NCI-H146 (cell line): Measurements from ENCODE around the gene A4GALT.

Source experiments
- DNase-seq: peaks from one replicate; lab custom pipeline; 2025; lab: John Stamatoyannopoulos, UW

The A4GALT gene

GRCh38 chr22:42701694-42702093, 19.0 kb downstream of the A4GALT start:
- no peak for DNase-seq

DNA sequence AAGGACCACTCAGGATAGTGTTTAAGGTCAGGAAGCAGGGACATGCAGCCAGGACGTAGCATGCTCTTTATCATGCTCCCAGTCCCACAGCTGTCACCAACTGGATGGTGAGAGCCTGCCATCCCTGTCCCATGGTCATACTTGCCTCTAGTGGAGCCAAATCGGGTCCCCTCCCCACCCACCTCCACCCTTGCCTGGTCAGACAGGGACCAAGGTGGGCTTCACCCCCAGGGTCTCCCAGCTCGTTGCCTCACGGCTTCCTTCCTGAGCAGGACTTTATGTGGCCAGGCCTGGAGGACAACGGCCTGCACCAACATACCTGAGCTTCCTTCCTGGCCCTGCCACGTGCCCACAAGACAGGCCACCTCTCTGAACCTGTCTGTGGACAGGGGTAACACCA, 19.8 kb downstream of the A4GALT start:
- no peak for DNase-seq

- DNase-seq = no peak
These were observed 20.3 kb downstream of the A4GALT start for GRCh38 chr22:42700355-42700754.

- DNase-seq = no peak
These were observed 20.7 kb downstream of the A4GALT start for GRCh38 chr22:42699976-42700352.

GRCh38 chr22:42699281-42699975, 21.2 kb downstream of the A4GALT start:
- no peak for DNase-seq

- no peak for DNase-seq
These were observed 23.1 kb downstream of the A4GALT start for GRCh38 chr22:42697542-42698013.

- no peak for DNase-seq
These were observed 24.2 kb downstream of the A4GALT start for GRCh38 chr22:42696331-42696967.

DNA sequence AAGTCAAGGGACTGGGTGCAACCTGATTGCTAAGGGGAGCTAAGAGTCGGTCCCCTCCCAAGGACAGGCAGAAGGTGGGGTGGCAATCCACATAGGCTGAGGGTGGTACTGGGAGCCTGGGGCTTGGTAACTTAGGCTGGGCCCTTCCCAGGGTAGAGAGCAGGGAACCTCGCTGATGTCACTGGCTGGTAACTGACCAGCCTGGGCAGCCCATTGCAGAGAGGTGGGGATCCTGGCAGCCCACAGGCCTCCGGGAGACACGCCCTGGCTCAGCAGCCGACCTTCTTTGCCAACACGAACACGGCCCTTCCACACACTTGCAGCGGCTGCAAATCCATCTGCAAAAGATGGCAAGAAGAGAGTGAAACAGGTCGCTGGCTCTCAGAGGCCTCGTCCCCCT, 25.4 kb downstream of the A4GALT start:
- no peak for DNase-seq

- no peak for DNase-seq
These were observed 26.6 kb downstream of the A4GALT start for GRCh38 chr22:42693763-42694683.

DNA sequence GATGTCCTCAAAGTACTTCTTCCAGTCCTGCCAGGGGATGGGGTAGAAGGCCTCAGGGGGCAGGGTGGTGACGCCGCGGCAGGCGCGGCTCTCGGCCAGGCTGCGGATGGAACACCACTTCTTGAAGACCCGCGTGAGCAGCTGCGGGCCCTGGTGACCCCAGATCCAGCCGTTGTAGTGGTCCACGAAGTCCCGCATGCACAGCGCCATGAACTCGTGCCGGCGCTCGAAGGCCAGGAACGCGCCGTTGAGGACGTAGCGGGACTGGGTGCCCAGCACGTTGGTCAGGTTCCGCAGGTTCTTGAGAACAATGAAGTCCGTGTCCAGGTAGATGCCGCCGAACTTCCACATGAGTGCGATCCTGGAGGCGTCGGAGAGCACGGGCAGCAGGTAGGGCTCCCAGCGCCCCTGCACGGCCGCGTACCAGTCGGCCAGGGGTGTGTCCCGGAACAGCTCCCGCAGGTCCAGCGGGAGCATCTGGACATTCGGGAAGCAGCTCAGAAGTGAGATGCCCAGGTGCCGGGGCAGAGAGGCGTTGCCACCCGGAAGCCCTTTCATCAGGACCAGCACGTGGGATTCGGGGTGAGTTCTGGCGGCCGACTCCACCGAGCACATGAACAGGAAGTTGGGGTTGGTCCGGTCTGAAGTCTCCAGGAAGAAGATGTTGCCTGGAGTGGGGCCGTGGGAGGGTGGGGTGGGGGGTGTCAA, 27.5 kb downstream of the A4GALT start:
- no peak for DNase-seq

- DNase-seq = no peak
These were observed 28.2 kb downstream of the A4GALT start for GRCh38 chr22:42692239-42693054.

DNA sequence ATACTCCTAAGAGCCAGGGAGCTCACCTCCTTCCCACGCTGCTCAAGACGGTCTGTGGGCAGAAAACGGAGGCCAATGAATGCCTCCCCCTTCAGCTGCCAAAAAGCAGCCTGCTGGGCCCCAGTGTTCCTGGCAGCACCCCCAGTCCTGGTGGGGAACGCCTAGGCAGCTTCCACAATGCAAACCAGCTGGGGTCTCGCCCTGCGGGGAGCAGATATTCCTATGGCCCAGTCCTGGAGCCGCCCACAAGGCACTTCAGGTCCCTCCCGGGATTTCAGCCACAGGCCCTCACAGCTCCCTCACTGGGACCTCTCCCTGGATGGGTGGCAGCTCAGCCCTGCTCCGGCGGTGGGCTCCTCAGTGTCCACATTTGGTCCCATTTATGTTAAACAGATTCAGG, 29.2 kb downstream of the A4GALT start:
- DNase-seq = no peak

GRCh38 chr22:42688241-42689211, 32.1 kb downstream of the A4GALT start:
- peak; percentile 46 for DNase-seq

GRCh38 chr22:42686756-42687491, 33.7 kb downstream of the A4GALT start:
- DNase-seq = no peak

DNA sequence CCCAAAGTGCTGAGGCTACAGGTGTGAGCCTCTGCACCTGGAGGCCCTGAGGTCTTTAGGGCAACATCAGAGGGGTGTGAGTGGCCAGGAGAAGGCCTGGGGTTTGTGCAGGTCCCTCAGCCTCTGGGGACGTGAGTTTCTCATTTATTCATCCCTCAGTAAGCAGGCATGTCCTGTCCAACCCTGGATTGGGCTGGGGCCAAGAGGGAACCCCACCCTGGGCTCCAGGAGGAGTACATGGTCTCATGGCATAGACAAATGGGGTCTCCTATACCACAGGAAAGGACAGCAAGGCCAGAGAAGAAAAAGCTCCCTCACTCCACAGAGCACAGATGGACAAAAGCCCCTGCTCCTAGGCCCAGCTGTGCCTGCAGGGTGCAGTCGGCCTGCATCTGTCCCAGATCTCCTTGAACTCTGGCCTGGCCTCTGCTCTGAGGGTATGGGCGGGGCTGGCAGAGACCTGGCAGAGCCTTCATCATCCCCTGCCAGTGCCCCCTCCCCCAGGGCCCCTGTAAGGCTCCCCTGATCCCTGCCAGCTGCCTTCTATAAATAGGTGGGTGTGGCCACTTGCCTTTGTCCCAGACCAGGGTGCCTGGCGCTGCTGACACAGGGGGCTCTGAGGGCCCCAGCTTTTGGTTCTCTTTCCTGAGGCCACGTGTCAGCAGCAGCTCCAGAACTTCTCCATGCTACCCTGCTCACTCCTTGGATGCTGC, 34.6 kb downstream of the A4GALT start:
- no peak for DNase-seq

DNA sequence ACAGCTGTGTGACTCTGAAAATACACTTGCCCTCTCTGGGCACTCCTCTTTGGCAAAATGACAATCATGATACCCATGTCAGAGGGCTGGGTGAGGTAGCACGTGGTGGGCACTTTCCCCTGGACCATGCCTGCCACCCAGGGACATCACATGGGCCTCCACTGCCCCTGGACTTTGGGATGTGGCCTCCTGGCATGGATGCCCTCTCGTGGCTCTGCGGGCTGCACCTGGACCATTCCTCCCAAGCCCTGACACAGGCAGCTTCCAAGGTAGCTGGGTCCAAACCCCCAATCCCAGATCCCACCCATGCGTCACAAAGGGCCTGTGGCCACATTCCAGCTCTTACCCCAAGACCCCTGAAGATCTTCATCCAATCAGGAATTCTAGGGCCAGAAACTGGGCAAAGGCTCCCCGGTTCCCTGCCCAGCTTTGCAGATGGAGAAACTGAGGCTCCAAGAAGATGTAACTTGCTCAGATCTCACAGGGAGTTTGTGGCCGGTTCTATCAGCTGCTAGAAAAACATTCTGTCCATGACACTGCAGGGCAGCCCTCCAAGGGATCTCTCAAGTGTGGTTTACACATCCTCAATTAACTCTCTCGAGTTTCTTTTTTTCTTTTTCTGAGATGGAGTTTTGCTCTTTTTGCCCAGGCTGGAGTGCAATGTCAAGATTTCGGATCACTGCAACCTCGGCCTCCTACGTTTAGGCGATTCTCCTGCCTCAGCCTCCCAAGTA, 36.0 kb downstream of the A4GALT start:
- no peak for DNase-seq

DNA sequence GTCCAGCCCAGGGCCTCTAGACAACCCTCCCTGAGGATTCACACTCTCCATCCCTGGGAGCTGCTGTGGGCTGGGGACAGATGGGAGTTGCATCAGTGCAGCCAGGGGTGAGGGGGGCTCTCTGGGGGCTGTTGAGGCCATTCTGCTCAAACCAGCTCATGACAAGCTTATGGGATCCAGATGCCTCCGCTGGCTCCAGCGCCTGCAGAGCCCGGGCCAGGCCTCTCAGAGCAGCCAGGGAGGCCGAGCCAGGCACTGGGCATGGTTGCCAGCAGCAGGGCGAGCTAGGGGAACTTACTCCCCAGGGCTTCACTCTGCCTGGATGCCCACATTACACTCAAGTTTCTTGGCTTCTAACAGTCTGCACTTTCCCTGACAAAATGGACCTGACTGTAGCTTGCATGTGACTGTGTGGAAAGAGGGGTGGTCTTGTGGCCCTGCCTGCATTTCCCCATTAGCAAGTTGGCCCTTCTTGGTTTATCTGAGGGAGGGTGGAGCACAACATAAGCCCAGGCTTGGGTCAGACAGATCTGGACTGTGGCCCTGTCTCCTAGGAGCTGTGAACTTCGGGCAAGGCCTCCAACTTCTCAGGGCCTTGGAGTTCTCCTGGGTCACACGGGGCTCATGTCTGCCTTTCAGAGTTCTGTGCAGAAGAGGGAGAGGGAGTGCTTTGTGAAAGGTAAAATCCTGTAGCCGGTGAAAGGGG, 36.9 kb downstream of the A4GALT start:
- DNase-seq = no peak
